NCI-H1048 (cell line): ENCODE data around the gene DCDC2B.
"Not testable (repeated sequence)": the region's sequence is repeated elsewhere in the genome, so short reads cannot be mapped to it uniquely, and the experiment has no call there.

ENCODE experiments used
- DNase-seq: peaks from one replicate; lab custom pipeline; 2025; lab: John Stamatoyannopoulos, UW

Gene DCDC2B

DNA sequence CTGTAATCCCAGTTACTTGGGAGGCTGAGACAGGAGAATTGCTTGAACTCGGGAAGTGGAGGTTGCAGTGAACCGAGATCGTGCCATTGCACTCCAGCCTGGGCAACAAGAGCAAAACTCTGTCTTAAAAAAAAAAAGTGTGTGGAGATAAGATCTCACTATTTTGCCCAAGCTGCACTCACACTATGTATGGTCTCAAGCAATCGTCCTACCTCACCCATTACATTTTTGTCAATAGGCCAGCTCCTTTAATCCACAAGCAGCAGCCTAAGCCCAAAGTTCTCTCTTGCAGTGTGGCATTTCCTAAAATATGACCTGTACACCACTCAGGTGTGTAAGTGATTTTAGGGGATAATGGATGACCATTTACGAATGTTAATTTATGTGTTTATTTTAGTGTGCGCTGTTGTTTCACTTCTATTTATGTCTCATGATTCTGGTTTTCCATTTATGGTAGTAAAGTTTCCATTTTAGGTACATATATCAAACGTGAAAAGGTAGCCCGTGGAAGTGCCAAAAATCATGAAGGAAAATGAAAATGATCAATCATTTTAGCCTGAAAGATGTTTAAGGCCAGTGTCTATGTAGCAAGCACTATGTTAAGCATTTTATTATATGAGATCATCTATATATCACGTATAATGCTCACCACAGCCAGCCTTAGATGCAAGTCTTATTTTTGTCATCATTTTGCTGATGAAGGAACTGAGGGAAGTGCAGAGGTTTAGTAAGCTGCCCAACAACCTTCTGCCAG, 47.8 kb downstream of the DCDC2B start:
- no peak for DNase-seq

DNA sequence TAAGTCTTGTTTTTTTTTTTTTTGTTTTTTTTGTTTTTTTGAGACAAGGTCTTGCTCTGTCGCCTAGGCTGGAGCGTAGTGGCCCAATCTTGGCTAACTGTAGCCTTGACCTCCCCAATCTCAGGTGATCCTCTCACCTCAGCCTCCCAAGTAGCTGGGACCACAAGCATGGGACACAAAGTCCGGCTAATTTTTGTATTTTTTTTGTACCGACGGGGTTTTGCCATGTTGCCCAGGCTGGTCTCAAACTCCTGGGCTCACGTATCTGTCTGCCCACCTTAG, 48.3 kb downstream of the DCDC2B start:
- no peak for DNase-seq

DNA sequence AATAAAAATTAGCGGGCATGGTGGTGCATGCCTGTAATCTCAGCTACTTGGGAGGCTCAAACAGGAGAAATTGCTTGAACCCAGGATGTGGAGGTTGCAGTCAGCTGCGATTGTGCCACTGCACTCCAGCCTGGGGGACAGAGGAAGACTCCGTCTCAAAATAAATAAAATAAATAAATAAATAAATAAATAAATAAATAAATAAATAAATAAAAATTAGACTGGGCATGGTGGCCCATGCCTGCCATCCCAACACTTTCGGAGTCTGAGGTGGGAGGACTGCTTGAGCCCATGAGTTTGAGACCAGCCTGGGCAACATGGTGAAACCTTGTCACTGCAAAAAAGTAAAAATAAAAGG, 54.3 kb downstream of the DCDC2B start:
- DNase-seq = not testable (repeated sequence)

DNA sequence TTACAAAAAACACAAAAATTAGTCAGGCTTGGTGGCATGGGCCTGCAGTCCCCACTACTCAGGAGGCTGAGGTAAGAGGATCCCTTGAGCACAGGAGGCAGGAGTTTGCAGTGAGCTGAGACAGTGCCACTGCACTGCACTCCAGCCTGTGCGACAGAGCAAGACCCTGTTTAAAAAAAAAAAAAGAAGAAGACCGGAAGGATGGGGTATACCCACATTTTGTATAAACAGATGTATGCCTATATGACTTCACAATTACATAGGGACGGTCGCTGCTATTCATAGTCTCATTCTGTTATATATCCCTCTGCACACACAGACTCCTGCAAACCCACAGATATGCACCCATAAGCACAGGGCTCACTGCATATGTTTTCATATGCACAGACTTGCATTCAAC, 54.9 kb downstream of the DCDC2B start:
- no peak for DNase-seq
